GM12878 (cell line): ENCODE data around the gene RHBDD3. TPM values are rescaled to one million over a fixed set of nuclear protein-coding genes. Genes with fewer than 3 reads are reported as not detected.

Experiments used
- ATF2 ChIP-seq: IDR thresholded peaks from 2 replicates; pipeline ENCODE4 v1.6.1; 2012; ENCODE audit warnings: low read length, inconsistent platforms
- BRCA1 ChIP-seq: IDR thresholded peaks from 2 replicates; pipeline ENCODE4 v1.6.1; 2011; ENCODE audit warnings: low read depth, low read length, improper control_type of control experiment
- CHD2 ChIP-seq: IDR thresholded peaks from 2 replicates; pipeline ENCODE4 v1.6.1; 2011; ENCODE audit warnings: low read depth, low read length, improper control_type of control experiment, borderline replicate concordance
- HCFC1 ChIP-seq: fragments of 150-350 bp; IDR thresholded peaks from 2 replicates; pipeline ENCODE4 v1.6.1; 2014; ENCODE audit warnings: low read length
- IRF4 ChIP-seq: IDR thresholded peaks from 2 replicates; pipeline ENCODE4 v1.6.1; 2011; ENCODE audit warnings: low read depth, low read length
- POLR2AphosphoS2 ChIP-seq: IDR thresholded peaks from 2 replicates; pipeline ENCODE4 v1.6.1; 2011; ENCODE audit warnings: low read depth, mild to moderate bottlenecking, low read length, improper control_type of control experiment, moderate library complexity
- SIN3A ChIP-seq: IDR thresholded peaks from 2 replicates; pipeline ENCODE4 v1.6.1; 2012; ENCODE audit warnings: low read depth, low read length, improper control_type of control experiment
- STAT1 ChIP-seq: fragments of 450-650 bp; conservative IDR thresholded peaks from 2 replicates; pipeline ENCODE4 v1.6.1; 2014; ENCODE audit warnings: antibody characterized with exemption, mild to moderate bottlenecking
- SUPT20H ChIP-seq: IDR thresholded peaks from 2 replicates; pipeline ENCODE4 v1.6.1; 2011; ENCODE audit warnings: low read depth, mild to moderate bottlenecking, low read length, moderate library complexity, borderline replicate concordance; ENCODE audit not compliant: control insufficient read depth
- SUZ12 ChIP-seq: fragments of 200-600 bp; sonication (generic); IDR thresholded peaks from one replicate; pipeline ENCODE4 v1.6.1; 2018; ENCODE audit warnings: antibody characterized with exemption, mild to moderate bottlenecking; ENCODE audit not compliant: unreplicated experiment
- ZBED1 ChIP-seq: IDR thresholded peaks from 2 replicates; pipeline ENCODE4 v1.6.1; 2016; ENCODE audit warnings: borderline replicate concordance
- ZBTB33 ChIP-seq: fragments of 450-650 bp; IDR thresholded peaks from 2 replicates; pipeline ENCODE4 v1.6.1; 2017; ENCODE audit warnings: mild to moderate bottlenecking
- ZBTB4 ChIP-seq: fragments of 450-650 bp; formaldehyde crosslinking; IDR thresholded peaks from 2 replicates; pipeline ENCODE4 v1.4.0; 2022; ENCODE audit warnings: mild to moderate bottlenecking, moderate library complexity
- ZNF622 ChIP-seq: fragments of 450-650 bp; IDR thresholded peaks from 2 replicates; pipeline ENCODE4 v1.6.1; 2017; ENCODE audit warnings: mild to moderate bottlenecking, inconsistent platforms
- polyA plus RNA-seq, 11 experiments: library from polyadenylated mRNA; depleted of rRNA in 4 of 11; unstranded in 6 of 11; stranded (reverse) in 5 of 11; fragments of >200 nt; fragmentation: Nextera tagmentation in 4 of 11; fragmentation: Illumina TruSeq in 1 of 11; extraction: Ambion mirVana in 4 of 11; extraction: Trizol in 1 of 11; gene quantifications; 1 replicate in 1 of 11; 2 replicates in 10 of 11; pipeline versions ENCODE4 v1.2.1 to v1.2.3, GENCODE V29; 2011 to 2016; ENCODE audit warnings: inconsistent platforms in 2 of 11, missing spikeins in 2 of 11, low read depth in 1 of 11
- total RNA-seq, 4 experiments: library from RNA; depleted of rRNA in 3 of 4; stranded (reverse); fragments of >200 nt in 3 of 4; fragmentation: Illumina TruSeq in 1 of 4; extraction: Trizol in 1 of 4; gene quantifications; 2 replicates each; pipeline versions ENCODE4 v1.2.1 to v1.2.3, GENCODE V29; 2013 to 2021
- TF ChIP-seq, protein P1 (sequence below): IDR thresholded peaks from 2 replicates; pipeline ENCODE4 v1.6.1; 2012; ENCODE audit warnings: low read depth, low read length, improper control_type of control experiment
- TF ChIP-seq, protein P2 (sequence below): fragments of 450-650 bp; conservative IDR thresholded peaks from 2 replicates; pipeline ENCODE4 v1.6.1; 2017; ENCODE audit warnings: mild to moderate bottlenecking, moderate library complexity

Gene RHBDD3
- total and polyA plus RNA-seq, 10 of the 15 experiments (the other 5 are each of a cell fraction or from before 2014, with no cell fraction given) = 0.27 to 41.2 (median 20.1) TPM

GRCh38 chr22:29310863-29311339 lies 43.1 kb upstream of the RHBDD3 start (continued):
- TF ChIP-seq BRCA1 = no peak
- TF ChIP-seq, protein P1, sequence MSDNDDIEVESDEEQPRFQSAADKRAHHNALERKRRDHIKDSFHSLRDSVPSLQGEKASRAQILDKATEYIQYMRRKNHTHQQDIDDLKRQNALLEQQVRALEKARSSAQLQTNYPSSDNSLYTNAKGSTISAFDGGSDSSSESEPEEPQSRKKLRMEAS = no peak
- TF ChIP-seq SUPT20H = no peak
- TF ChIP-seq ZNF622 = no peak
- TF ChIP-seq ZBTB33 = no peak
- TF ChIP-seq, protein P2, sequence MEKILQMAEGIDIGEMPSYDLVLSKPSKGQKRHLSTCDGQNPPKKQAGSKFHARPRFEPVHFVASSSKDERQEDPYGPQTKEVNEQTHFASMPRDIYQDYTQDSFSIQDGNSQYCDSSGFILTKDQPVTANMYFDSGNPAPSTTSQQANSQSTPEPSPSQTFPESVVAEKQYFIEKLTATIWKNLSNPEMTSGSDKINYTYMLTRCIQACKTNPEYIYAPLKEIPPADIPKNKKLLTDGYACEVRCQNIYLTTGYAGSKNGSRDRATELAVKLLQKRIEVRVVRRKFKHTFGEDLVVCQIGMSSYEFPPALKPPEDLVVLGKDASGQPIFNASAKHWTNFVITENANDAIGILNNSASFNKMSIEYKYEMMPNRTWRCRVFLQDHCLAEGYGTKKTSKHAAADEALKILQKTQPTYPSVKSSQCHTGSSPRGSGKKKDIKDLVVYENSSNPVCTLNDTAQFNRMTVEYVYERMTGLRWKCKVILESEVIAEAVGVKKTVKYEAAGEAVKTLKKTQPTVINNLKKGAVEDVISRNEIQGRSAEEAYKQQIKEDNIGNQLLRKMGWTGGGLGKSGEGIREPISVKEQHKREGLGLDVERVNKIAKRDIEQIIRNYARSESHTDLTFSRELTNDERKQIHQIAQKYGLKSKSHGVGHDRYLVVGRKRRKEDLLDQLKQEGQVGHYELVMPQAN = 0 out of 2 replicates have a peak, but pooled peaks have one; percentile 40
- TF ChIP-seq SIN3A = 0 out of 2 replicates have a peak, but pooled peaks have one; percentile 29
- no peak for TF ChIP-seq STAT1
- no peak for TF ChIP-seq ZBED1
- no peak for TF ChIP-seq SUZ12
- no peak for TF ChIP-seq ATF2
- TF ChIP-seq HCFC1 = no peak
- TF ChIP-seq ZBTB4 (CRISPR knock-in tag) = no peak
- no peak for TF ChIP-seq POLR2AphosphoS2
- TF ChIP-seq CHD2 = no peak
- TF ChIP-seq IRF4 = no peak
